Activated CD8-positive, alpha-beta T cell treated with anti-CD3 and anti-CD28 coated beads for 36 hours (primary cell): Measurements from ENCODE around the gene FGF2. TPM values are rescaled to one million over a fixed set of nuclear protein-coding genes. Genes with fewer than 3 reads are reported as not detected.

Experiments
- ATAC-seq: fragments of 200-7000 bp; cut with Tn5 transposase; one replicate; pipeline ENCODE4 v1.10.0; 2021; ENCODE audit warnings: mild to moderate bottlenecking, moderate library complexity
- CTCF ChIA-PET: fragments of 350-600 bp; sonication (Branson Sonifier 250); formaldehyde crosslinking; loops from one replicate; lab custom pipeline; 2021; ENCODE audit warnings: antibody characterized with exemption; lab: Charles Lee
- POLR2A ChIA-PET: fragments of 350-600 bp; sonication (Branson Sonifier 250); formaldehyde crosslinking; loops from one replicate; lab custom pipeline; 2021; ENCODE audit warnings: antibody characterized with exemption; lab: Charles Lee
- DNase-seq: peaks from one replicate; pipeline ENCODE4 v3.0.0-alpha.2; 2020
- H3K27ac Mint-ChIP-seq: one replicate; pipeline ENCODE4 v1.8.0; 2021; ENCODE audit warnings: mild to moderate bottlenecking, mixed read lengths
- H3K27me3 Mint-ChIP-seq: one replicate; pipeline ENCODE4 v1.8.0; 2021; ENCODE audit warnings: mixed read lengths
- H3K36me3 Mint-ChIP-seq: one replicate; pipeline ENCODE4 v1.8.0; 2021; ENCODE audit warnings: low read depth, mixed read lengths
- H3K4me1 Mint-ChIP-seq: one replicate; pipeline ENCODE4 v1.8.0; 2021; ENCODE audit warnings: low read depth, mixed read lengths
- H3K4me3 Mint-ChIP-seq: one replicate; pipeline ENCODE4 v1.8.0; 2021; ENCODE audit warnings: mild to moderate bottlenecking, moderate library complexity, mixed read lengths
- H3K9me3 Mint-ChIP-seq: one replicate; pipeline ENCODE4 v1.8.0; 2021; ENCODE audit warnings: mixed read lengths
- CTCF ChIP-seq: fragments of 200-600 bp; IDR thresholded peaks from one replicate; pipeline ENCODE4 v1.8.0; 2022; ENCODE audit warnings: antibody characterized with exemption, mild to moderate bottlenecking
- intact Hi-C: fragments of 100-400 bp; cut with micrococcal nuclease; formaldehyde crosslinking; loops from one replicate; pipeline ENCODE4 v1.10.0; 2022
- total RNA-seq, 2 experiments: library from RNA; stranded (reverse); gene quantifications; one replicate each; pipeline ENCODE4 v1.2.3, GENCODE V29; 2021

FGF2 gene
- total RNA-seq, 2 experiments from 2014 or later: 0.13 TPM; not detected in 1

DNA sequence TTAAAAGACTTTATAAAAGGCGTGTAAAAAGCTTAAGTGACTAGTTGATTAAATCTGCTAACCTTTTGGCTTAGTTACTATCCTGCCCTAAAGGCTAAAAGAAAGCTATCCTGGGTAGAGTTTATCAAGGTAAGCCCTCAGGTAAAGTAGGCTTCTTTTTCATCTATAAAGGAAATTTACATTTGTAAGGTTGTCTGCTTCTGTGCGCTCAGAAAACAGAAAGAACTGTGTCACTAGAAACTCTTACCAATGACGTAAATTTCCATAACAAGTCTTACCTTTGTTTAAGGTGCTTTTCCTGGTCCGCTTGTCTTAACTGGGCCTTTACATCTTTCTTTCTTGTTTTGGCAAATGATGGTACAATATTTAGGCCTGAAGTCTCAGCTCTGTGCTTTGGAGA, 37.7 kb upstream of the FGF2 start:
- POLR2A ChIA-PET: no interaction called here
- Mint-ChIP-seq H3K27ac (no peak overlapping the region), H3K4me1 (peaks cover 16% of the 10 kb centered on the region), H3K27me3 (peaks cover under 1% of the 10 kb centered on the region), H3K9me3 (peaks cover 3% of the 10 kb centered on the region), H3K4me3 (no peak overlapping the region), H3K36me3 (no peaks in the 10 kb centered on the region)
- CTCF ChIA-PET: interaction anchor here (0.9 kb wide), 1 partner anchor 31 kb away, joined by 4 read pairs; no protein-coding TSS in a partner anchor
- intact Hi-C loops: no loop called here
- ATAC-seq (no peak), DNase-seq (no peak)
- TF ChIP-seq CTCF: no peak

DNA sequence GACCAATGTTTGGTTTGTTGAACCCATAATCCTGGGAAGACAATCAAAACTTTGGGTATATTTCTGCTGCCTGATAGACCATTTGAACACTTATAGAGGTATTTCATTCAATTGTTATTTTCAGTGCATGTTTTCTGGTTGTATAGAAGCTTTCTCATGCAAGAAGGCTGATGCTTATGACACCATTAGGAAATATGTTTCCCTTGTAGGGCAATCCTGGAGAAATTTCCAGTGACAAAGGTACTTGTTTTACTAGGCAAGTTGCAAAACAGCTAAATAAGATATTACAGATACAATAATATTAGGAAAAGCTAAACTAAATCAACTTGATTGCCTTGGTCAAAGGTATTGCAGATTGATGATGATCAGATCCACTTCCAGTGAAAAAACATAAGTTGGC, 32.8 kb upstream of the FGF2 start:
- Mint-ChIP-seq H3K27me3 (peaks cover 4% of the 10 kb centered on the region), H3K4me3 (no peak overlapping the region), H3K4me1 (no peaks in the 10 kb centered on the region), H3K36me3 (no peaks in the 10 kb centered on the region), H3K9me3 (no peaks in the 10 kb centered on the region), H3K27ac (no peak overlapping the region)
- DNase-seq (no peak), ATAC-seq (no peak)
- CTCF ChIA-PET: no interaction called here
- intact Hi-C loops: no loop called here
- POLR2A ChIA-PET: no interaction called here
- no peak for TF ChIP-seq CTCF

- TF ChIP-seq CTCF: no peak
- Mint-ChIP-seq H3K27ac (no peak overlapping the region), H3K9me3 (no peaks in the 10 kb centered on the region), H3K4me1 (no peaks in the 10 kb centered on the region), H3K27me3 (peaks cover 4% of the 10 kb centered on the region), H3K4me3 (no peak overlapping the region), H3K36me3 (no peaks in the 10 kb centered on the region)
- intact Hi-C loops: no loop called here
- ATAC-seq (no peak), DNase-seq (no peak)
- CTCF ChIA-PET: interaction anchor here (1.2 kb wide), 1 partner anchor 39 kb away, joined by 3 read pairs; no protein-coding TSS in a partner anchor
- POLR2A ChIA-PET: no interaction called here
These were observed 29.7 kb upstream of the FGF2 start for GRCh38 chr4:122796801-122797404.

- POLR2A ChIA-PET: no interaction called here
- DNase-seq: no peak
- TF ChIP-seq CTCF: no peak
- intact Hi-C loops: no loop called here
- CTCF ChIA-PET: no interaction called here
- Mint-ChIP-seq H3K27ac (no peak overlapping the region), H3K9me3 (no peaks in the 10 kb centered on the region), H3K4me1 (no peaks in the 10 kb centered on the region), H3K36me3 (no peaks in the 10 kb centered on the region), H3K4me3 (no peak overlapping the region), H3K27me3 (peaks cover 4% of the 10 kb centered on the region)
- no peak for ATAC-seq
These were observed 29.1 kb upstream of the FGF2 start for GRCh38 chr4:122797405-122798094.

DNA sequence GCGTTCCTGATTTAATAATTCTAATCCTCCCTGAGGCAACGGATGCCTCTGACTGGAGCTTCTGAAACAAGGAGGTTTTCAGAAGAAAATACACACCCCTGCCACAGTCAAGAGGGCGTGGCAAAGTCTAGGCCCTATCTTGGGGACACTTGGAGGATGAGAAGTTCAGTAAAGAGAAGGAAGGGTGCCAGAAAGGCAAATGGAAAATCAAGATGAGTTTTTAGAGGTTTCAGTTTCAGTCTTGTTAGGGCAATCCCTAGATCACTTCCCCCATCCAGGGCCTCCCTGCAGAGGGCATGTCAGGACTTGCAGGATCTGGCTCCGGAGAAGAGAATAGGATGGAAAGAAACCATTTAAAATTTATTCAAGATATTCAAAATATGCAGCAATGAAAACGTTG, 28.5 kb upstream of the FGF2 start:
- no peak for TF ChIP-seq CTCF
- no peak overlapping the region for H3K27ac Mint-ChIP-seq
- no peaks in the 10 kb centered on the region for H3K9me3 Mint-ChIP-seq
- peaks cover 4% of the 10 kb centered on the region for H3K27me3 Mint-ChIP-seq
- POLR2A ChIA-PET: no interaction called here
- H3K36me3 Mint-ChIP-seq: no peaks in the 10 kb centered on the region
- no peak overlapping the region for H3K4me3 Mint-ChIP-seq
- no peaks in the 10 kb centered on the region for H3K4me1 Mint-ChIP-seq
- CTCF ChIA-PET: no interaction called here
- intact Hi-C loops: no loop called here
- DNase-seq (no peak), ATAC-seq (peak; percentile 20)
